HG02852 (cell line): Measurements from ENCODE around the gene CAPN3.

ENCODE experiments used
- ATAC-seq: cut with Tn5 transposase; IDR thresholded peaks from one replicate; pipeline ENCODE4 v1.9.1; 2021; ENCODE audit warnings: mild to moderate bottlenecking, moderate library complexity; ENCODE audit not compliant: unreplicated experiment

CAPN3 gene

DNA sequence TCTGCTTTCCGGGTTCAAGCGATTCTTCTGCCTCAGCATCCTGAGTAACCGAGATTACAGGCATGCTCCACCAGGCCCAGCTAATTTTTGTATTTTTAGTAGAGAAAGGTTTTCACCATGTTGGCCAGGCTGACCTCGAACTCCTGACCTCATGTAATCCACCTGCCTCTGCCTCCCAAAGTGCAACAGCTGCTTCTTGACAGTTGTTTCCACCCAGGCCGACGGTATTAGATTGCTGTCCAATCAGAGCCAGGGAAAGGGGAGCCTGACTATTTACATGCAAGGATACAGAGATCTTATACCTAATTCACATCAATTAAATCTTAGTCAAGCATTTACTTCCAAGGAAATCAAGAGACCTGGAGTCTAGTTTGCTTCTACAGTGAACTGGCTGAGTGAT, 4.0 kb upstream of the CAPN3 start:
- no peak for ATAC-seq

DNA sequence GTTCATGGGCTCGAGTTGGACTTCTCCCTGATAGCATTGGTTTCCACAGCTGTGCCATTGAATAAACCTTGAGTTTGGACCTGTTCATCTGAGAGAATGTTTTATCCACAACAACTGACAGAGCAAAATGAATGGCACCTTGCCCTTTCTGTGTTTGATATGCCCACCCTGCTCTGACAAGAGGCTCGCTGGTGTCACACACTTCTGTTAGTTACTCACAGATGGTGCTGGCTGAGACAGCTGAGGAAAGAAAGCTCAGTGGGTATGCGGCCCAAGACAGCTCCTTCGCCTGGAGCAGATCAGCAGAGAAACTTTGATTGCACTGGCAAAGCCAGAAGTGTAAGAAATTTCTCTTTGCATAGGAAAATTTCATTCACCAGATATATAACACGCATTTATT, 2.5 kb upstream of the CAPN3 start:
- no peak for ATAC-seq

- ATAC-seq = no peak
Measured at GRCh38 chr15:42358141-42358540, 1.2 kb upstream of the CAPN3 start.

- no peak for ATAC-seq
Measured at GRCh38 chr15:42359985-42360384, 684 bp downstream of the CAPN3 start.

DNA sequence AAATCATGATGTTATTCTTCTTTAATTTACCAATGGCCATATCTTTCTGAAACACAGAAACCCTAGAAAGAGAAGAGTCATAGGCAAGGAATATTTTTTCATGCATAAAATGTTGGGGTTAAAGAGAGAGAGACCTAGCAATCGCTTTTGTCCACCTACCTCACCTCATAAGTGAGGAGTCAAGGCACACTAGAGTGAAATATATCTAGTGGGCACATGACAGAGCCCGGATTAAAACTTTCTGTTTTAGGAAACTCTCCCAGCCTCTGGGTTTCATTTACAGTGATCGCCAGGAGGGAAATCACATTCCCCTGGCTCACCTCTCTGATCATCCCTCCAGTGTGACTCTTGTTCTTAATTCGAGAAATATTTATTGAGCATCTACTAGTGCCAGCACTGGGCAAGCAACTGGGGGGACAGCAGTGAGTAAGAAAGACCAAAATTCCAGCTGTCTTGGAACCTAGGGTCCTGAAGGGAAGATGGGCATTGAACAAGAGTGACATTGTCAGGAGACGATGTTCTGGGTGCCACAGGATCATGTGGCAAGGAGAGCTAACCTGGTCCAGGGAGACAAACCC, 1.3 kb downstream of the CAPN3 start:
- no peak for ATAC-seq

DNA sequence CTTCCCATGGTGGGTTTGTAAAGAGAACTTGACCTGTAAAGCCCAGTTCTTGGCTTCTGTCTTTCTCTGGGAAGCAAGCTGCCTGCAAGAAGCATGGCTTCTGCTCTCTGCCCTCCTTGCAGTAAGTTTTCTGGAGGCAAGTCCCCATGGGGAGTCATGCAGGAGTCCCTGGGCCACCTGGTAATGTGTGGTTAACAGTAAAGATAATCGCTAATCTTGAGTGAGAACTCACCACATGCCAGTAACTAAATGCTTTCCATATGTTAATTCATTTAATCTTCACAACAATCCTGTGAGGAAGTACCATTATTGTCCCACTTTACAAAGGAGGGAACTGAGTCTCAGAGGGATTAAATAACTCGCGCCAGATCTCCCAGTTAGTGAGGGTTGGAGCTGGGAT, 4.2 kb downstream of the CAPN3 start:
- no peak for ATAC-seq

- ATAC-seq = no peak
Measured at GRCh38 chr15:42363942-42364341, 4.6 kb downstream of the CAPN3 start.

GRCh38 chr15:42364529-42364928, 5.2 kb downstream of the CAPN3 start:
- ATAC-seq = no peak

- no peak for ATAC-seq
Measured at GRCh38 chr15:42365921-42366550, 6.7 kb downstream of the CAPN3 start.

GRCh38 chr15:42367041-42367440, 7.7 kb downstream of the CAPN3 start:
- ATAC-seq = no peak

- ATAC-seq = no peak
Measured at GRCh38 chr15:42368096-42368495, 8.8 kb downstream of the CAPN3 start.

DNA sequence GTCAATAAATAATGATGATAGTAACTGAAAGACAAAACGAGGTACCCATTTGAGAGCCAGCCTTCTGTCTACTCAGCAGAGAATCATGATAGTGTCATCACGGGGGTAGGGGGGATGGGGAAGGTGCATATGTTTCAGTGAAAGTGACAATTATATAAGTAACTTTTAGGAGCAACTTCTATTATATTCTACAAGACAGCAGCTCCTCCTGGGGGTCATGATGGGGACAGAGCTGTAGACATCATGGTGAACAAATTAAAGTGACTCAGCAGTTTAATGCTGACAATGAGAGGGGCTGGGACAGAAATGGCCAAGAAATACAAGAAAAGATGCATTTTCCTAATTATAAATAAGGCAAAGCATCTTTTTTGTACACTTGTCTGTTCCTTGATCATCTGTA, 11.8 kb downstream of the CAPN3 start:
- ATAC-seq = no peak

- ATAC-seq = no peak
Measured at GRCh38 chr15:42373274-42373673, 14.0 kb downstream of the CAPN3 start.

DNA sequence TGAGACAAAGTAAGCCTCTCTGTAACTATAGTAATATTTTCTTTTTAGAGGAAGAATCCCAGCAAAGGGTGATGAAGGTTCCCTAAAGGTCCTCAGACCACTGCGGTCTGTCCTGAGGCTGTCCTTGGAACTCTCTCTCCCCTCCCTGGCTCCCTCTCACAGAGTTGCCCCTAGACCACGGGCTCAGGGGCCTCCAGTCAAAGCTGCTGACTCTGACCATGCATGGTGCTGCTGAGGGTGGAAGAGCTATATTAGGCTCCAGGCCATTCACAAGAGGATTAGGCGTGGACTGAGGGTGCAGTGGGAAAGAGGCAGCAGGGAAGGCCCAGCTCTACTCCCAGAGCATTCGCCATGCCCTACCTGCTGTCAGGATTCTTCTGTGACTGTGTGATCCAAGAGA, 14.6 kb downstream of the CAPN3 start:
- no peak for ATAC-seq

DNA sequence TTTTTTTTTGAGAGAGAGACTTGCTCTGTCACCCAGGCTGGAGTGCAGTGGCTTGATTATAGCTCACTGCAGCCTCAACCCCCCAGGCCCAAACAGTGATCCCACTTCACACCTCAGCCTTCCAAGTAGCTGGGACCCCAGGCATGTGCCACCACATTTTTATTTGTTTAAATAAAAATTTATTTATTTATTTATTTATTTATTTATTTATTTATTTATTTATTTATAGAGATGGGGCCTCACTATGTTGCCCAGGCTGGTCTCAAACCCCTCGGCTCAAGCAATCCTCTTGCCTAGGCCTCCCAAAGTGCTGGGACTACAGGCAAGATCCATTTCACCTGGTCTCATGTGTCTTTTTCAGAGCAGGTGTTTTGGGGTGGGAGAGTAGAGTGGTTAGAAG, 15.5 kb downstream of the CAPN3 start:
- ATAC-seq = no peak

GRCh38 chr15:42375252-42375651, 16.0 kb downstream of the CAPN3 start:
- ATAC-seq = no peak

DNA sequence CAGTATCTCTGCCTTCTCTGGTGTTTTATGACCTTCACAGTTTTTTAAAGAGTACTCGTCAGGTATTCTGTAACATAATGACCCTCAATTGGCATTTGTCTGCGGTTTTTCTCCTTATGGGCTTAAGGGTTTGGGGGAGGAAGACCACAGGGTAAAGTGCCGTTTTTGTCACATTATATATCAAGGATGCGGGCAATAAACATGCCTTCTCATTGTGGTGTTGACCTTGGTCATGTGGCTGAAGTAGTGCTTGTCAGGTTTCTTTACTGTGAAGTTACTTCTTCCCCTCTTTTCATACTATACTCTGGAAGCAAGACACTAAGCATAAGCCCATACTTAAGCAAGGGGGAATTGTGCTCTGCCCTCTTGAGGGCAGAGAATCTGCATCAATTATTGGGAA, 16.6 kb downstream of the CAPN3 start:
- ATAC-seq = no peak

GRCh38 chr15:42378011-42378410, 18.7 kb downstream of the CAPN3 start:
- ATAC-seq = no peak

DNA sequence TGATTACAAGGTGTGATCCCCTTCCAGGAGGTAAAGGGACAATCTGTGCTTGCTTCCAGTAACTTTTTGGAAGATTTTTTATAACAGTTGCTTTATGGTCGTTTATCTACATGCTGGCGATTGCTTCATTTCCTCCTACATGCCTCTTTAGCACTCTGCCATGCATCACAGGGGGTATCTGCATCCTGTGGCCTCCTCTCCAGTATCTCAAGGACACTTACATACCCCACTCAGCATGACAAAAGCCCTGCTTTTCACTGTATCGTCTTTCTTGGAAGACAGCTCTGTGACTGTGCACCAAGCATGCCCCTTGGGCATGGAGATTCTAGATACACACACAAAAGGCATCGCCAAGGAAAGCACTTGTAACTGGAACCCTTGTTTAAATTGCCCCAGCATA, 25.3 kb downstream of the CAPN3 start:
- no peak for ATAC-seq

- no peak for ATAC-seq
Measured at GRCh38 chr15:42385206-42385979, 26.1 kb downstream of the CAPN3 start.

GRCh38 chr15:42385980-42386700, 26.8 kb downstream of the CAPN3 start:
- ATAC-seq = no peak

GRCh38 chr15:42387603-42388002, 28.3 kb downstream of the CAPN3 start:
- no peak for ATAC-seq
